ENCODE data around the gene RREB1. TPM values are rescaled to one million over a fixed set of nuclear protein-coding genes. Genes with fewer than 3 reads are reported as not detected.

The RREB1 gene
- total RNA-seq, 4 donors from 2014 or later: 73.9 to 214 (median 107) TPM

GRCh38 chr6:7124636-7125035 lies 16.9 kb downstream of the RREB1 start:
- intact Hi-C loops (cut with DNase I; ENCODE audit: low total_unique reads): no loop called here
- no peaks in the 10 kb centered on the region for H3K27me3 ChIP-seq
- TF ChIP-seq EP300 (IDR thresholded peaks at IDR 0.05; ENCODE audit: low read depth): no peak
- TF ChIP-seq POLR2AphosphoS5 (IDR thresholded peaks at IDR 0.05): no peak
- no peak for TF ChIP-seq CTCF (IDR thresholded peaks at IDR 0.05)
- no peak for TF ChIP-seq POLR2A (IDR thresholded peaks at IDR 0.05)
- H3K27ac ChIP-seq: peak overlapping the region in 1 of 4 donors; percentile 2
- H3K9me3 ChIP-seq: no peaks in the 10 kb centered on the region
- peaks cover 21 to 53% (median 34%) of the 10 kb centered on the region in 4 donors for H3K4me1 ChIP-seq
- H3K4me3 ChIP-seq: no peak overlapping the region
- DNase-seq: no peak
- H3K36me3 ChIP-seq: no peaks in the 10 kb centered on the region
- in situ Hi-C loops (cut with MboI; ENCODE audit: low pct_ligation_motif_present in 1 of 4, low pct_unique_long_range_greater_than_20kb in 1 of 4, low sequenced_read_pairs in 3 of 4): loop anchor here in 1 of 4 donors (25.0 kb wide), 1 partner anchor 113 kb away; no protein-coding TSS in a partner anchor
- WGBS, 2 donors (ENCODE audit: low coverage in 1 of 2): 72 to 83% methylated on average over 1 to 2 of the region's 2 CpGs

- in situ Hi-C loops (cut with MboI; ENCODE audit: low pct_ligation_motif_present in 1 of 4, low pct_unique_long_range_greater_than_20kb in 1 of 4, low sequenced_read_pairs in 3 of 4): no loop called here
- Histone ChIP-seq H3K27ac (peak overlapping the region in 1 of 4 donors; percentile 2), H3K4me1 (peaks cover 28 to 56% (median 33%) of the 10 kb centered on the region in 4 donors), H3K4me3 (no peak overlapping the region), H3K27me3 (no peaks in the 10 kb centered on the region), H3K36me3 (no peaks in the 10 kb centered on the region), H3K9me3 (no peaks in the 10 kb centered on the region)
- WGBS, 2 donors (ENCODE audit: low coverage in 1 of 2): 93 to 100% methylated on average over 1 of the region's 1 CpG
- no peak for DNase-seq
- intact Hi-C loops (cut with DNase I; ENCODE audit: low total_unique reads): no loop called here
- TF ChIP-seq POLR2AphosphoS5 (IDR thresholded peaks at IDR 0.05) (no peak), POLR2A (IDR thresholded peaks at IDR 0.05) (no peak), EP300 (IDR thresholded peaks at IDR 0.05; ENCODE audit: low read depth) (no peak), CTCF (IDR thresholded peaks at IDR 0.05) (no peak)
These were observed 17.5 kb downstream of the RREB1 start for GRCh38 chr6:7125290-7125689.

- Histone ChIP-seq H3K27me3 (no peaks in the 10 kb centered on the region), H3K4me1 (peaks cover 30 to 68% (median 34%) of the 10 kb centered on the region in 4 donors), H3K27ac (peak overlapping the region in 3 of 4 donors; percentile 2 to 39 (median 11)), H3K4me3 (no peak overlapping the region), H3K9me3 (no peaks in the 10 kb centered on the region), H3K36me3 (no peaks in the 10 kb centered on the region)
- intact Hi-C loops (cut with DNase I; ENCODE audit: low total_unique reads) (no loop called here), in situ Hi-C loops (cut with MboI; ENCODE audit: low pct_ligation_motif_present in 1 of 4, low pct_unique_long_range_greater_than_20kb in 1 of 4, low sequenced_read_pairs in 3 of 4) (no loop called here)
- TF ChIP-seq EP300 (IDR thresholded peaks at IDR 0.05; ENCODE audit: low read depth): no peak
- no peak for TF ChIP-seq POLR2AphosphoS5 (IDR thresholded peaks at IDR 0.05)
- no peak for TF ChIP-seq POLR2A (IDR thresholded peaks at IDR 0.05)
- no peak for TF ChIP-seq CTCF (IDR thresholded peaks at IDR 0.05)
- DNase-seq: no peak
- 76 to 77% methylated on average over 4 of the region's 4 CpGs for WGBS, 2 donors (ENCODE audit: low coverage in 1 of 2)
These were observed 19.0 kb downstream of the RREB1 start for GRCh38 chr6:7126754-7127153.

- Histone ChIP-seq H3K4me3 (no peak overlapping the region), H3K36me3 (no peaks in the 10 kb centered on the region), H3K27ac (peak overlapping the region in 3 of 4 donors; percentile 2 to 39 (median 11)), H3K4me1 (peaks cover 31 to 77% (median 37%) of the 10 kb centered on the region in 4 donors), H3K27me3 (no peaks in the 10 kb centered on the region), H3K9me3 (no peaks in the 10 kb centered on the region)
- TF ChIP-seq POLR2AphosphoS5 (IDR thresholded peaks at IDR 0.05) (no peak), POLR2A (IDR thresholded peaks at IDR 0.05) (no peak)
- intact Hi-C loops (cut with DNase I; ENCODE audit: low total_unique reads) (no loop called here), in situ Hi-C loops (cut with MboI; ENCODE audit: low pct_ligation_motif_present in 1 of 4, low pct_unique_long_range_greater_than_20kb in 1 of 4, low sequenced_read_pairs in 3 of 4) (no loop called here)
- DNase-seq: no peak
- WGBS, 2 donors (ENCODE audit: low coverage in 1 of 2): 60 to 76% methylated on average over 1 to 5 of the region's 5 CpGs
These were observed 19.9 kb downstream of the RREB1 start for GRCh38 chr6:7127680-7128079.

GRCh38 chr6:7129360-7129759 lies 21.6 kb downstream of the RREB1 start:
- Histone ChIP-seq H3K9me3 (no peaks in the 10 kb centered on the region), H3K27me3 (no peaks in the 10 kb centered on the region), H3K27ac (peak overlapping the region; percentile 40 to 67 (median 52)), H3K4me3 (no peak overlapping the region), H3K36me3 (no peaks in the 10 kb centered on the region), H3K4me1 (peaks cover 26 to 84% (median 36%) of the 10 kb centered on the region in 4 donors)
- no peak for TF ChIP-seq CTCF (IDR thresholded peaks at IDR 0.05)
- no peak for TF ChIP-seq POLR2A (IDR thresholded peaks at IDR 0.05)
- in situ Hi-C loops (cut with MboI; ENCODE audit: low pct_ligation_motif_present in 1 of 4, low pct_unique_long_range_greater_than_20kb in 1 of 4, low sequenced_read_pairs in 3 of 4) (no loop called here), intact Hi-C loops (cut with DNase I; ENCODE audit: low total_unique reads) (no loop called here)
- WGBS, 2 donors (ENCODE audit: low coverage in 1 of 2): 65 to 81% methylated on average over 3 to 6 of the region's 6 CpGs
- DNase-seq: no peak

Measured in transverse colon (tissue), 4 donors.